ENCODE data around the gene IQGAP2. TPM values are rescaled to one million over a fixed set of nuclear protein-coding genes. Genes with fewer than 3 reads are reported as not detected.

Gene IQGAP2
- total RNA-seq, 1 experiment from 2014 or later, result 1.5 TPM

GRCh38 chr5:76688836-76689235 lies 285.8 kb downstream of the IQGAP2 start:
- BruUV-seq (replicated peaks), result no TSS peak
- CTCF ChIA-PET, result interaction anchor here (2.1 kb wide), 1 partner anchor 86 kb away, joined by 15 read pairs; no protein-coding TSS in a partner anchor
- no peaks in the 10 kb centered on the region for H3K36me3 Mint-ChIP-seq (ENCODE audit: insufficient read depth, unreplicated experiment)
- no peak overlapping the region for H3K4me3 Mint-ChIP-seq (ENCODE audit: unreplicated experiment)
- H3K9me3 Mint-ChIP-seq (ENCODE audit: unreplicated experiment), result no peaks in the 10 kb centered on the region
- H3K27me3 Mint-ChIP-seq (ENCODE audit: insufficient read depth, unreplicated experiment), result no peaks in the 10 kb centered on the region
- H3K4me1 Mint-ChIP-seq (ENCODE audit: insufficient read depth, unreplicated experiment), result peaks cover 34% of the 10 kb centered on the region
- no peak for DNase-seq (ENCODE audit: unreplicated experiment)
- intact Hi-C loops (cut with micrococcal nuclease), result no loop called here
- H3K27ac Mint-ChIP-seq (ENCODE audit: low read depth, unreplicated experiment), result peak overlapping the region; percentile 36
- no peak for TF ChIP-seq CTCF (IDR thresholded peaks at IDR 0.05; ENCODE audit: unreplicated experiment)
- POLR2A ChIA-PET, result interaction anchor here (1.6 kb wide), 1 partner anchor 12 kb away, joined by 4 read pairs; no protein-coding TSS in a partner anchor

GRCh38 chr5:76689321-76690036 lies 286.4 kb downstream of the IQGAP2 start:
- no peak for TF ChIP-seq CTCF (IDR thresholded peaks at IDR 0.05; ENCODE audit: unreplicated experiment)
- no peaks in the 10 kb centered on the region for H3K27me3 Mint-ChIP-seq (ENCODE audit: insufficient read depth, unreplicated experiment)
- peak overlapping the region; percentile 81 for H3K27ac Mint-ChIP-seq (ENCODE audit: low read depth, unreplicated experiment)
- no TSS peak for BruUV-seq (replicated peaks)
- ChIA-PET CTCF (interaction anchor here (0.5 to 2.1 kb wide), 3 partner anchors 8 to 85 kb away, joined by 4 to 15 read pairs (median 6); no protein-coding TSS in a partner anchor), POLR2A (interaction anchor here (1.3 to 1.6 kb wide), 3 partner anchors 10 to 15 kb away, joined by 4 to 7 read pairs (median 4); no protein-coding TSS in a partner anchor)
- H3K4me1 Mint-ChIP-seq (ENCODE audit: insufficient read depth, unreplicated experiment), result peaks cover 34% of the 10 kb centered on the region
- H3K4me3 Mint-ChIP-seq (ENCODE audit: unreplicated experiment), result no peak overlapping the region
- DNase-seq (ENCODE audit: unreplicated experiment), result peak; percentile 57
- intact Hi-C loops (cut with micrococcal nuclease), result no loop called here
- no peaks in the 10 kb centered on the region for H3K36me3 Mint-ChIP-seq (ENCODE audit: insufficient read depth, unreplicated experiment)
- no peaks in the 10 kb centered on the region for H3K9me3 Mint-ChIP-seq (ENCODE audit: unreplicated experiment)

GRCh38 chr5:76690037-76690679 lies 287.1 kb downstream of the IQGAP2 start:
- no peak overlapping the region for H3K4me3 Mint-ChIP-seq (ENCODE audit: unreplicated experiment)
- no peak for DNase-seq (ENCODE audit: unreplicated experiment)
- ChIA-PET POLR2A (interaction anchor here (1.3 to 1.6 kb wide), 3 partner anchors 11 to 14 kb away, joined by 4 to 7 read pairs (median 4); no protein-coding TSS in a partner anchor), CTCF (interaction anchor here (0.5 to 2.1 kb wide), 3 partner anchors 8 to 85 kb away, joined by 4 to 15 read pairs (median 6); no protein-coding TSS in a partner anchor)
- peak overlapping the region; percentile 81 for H3K27ac Mint-ChIP-seq (ENCODE audit: low read depth, unreplicated experiment)
- H3K27me3 Mint-ChIP-seq (ENCODE audit: insufficient read depth, unreplicated experiment), result no peaks in the 10 kb centered on the region
- H3K36me3 Mint-ChIP-seq (ENCODE audit: insufficient read depth, unreplicated experiment), result no peaks in the 10 kb centered on the region
- peaks cover 29% of the 10 kb centered on the region for H3K4me1 Mint-ChIP-seq (ENCODE audit: insufficient read depth, unreplicated experiment)
- H3K9me3 Mint-ChIP-seq (ENCODE audit: unreplicated experiment), result no peaks in the 10 kb centered on the region
- intact Hi-C loops (cut with micrococcal nuclease), result no loop called here
- TF ChIP-seq CTCF (IDR thresholded peaks at IDR 0.05; ENCODE audit: unreplicated experiment), result no peak
- BruUV-seq (replicated peaks), result TSS peak; percentile 93
